Astrocyte (in vitro differentiated cells and primary cell): Measurements from ENCODE around the gene AMN.

ENCODE experiments used
- CTCF ChIP-seq: IDR thresholded peaks from 2 replicates; pipeline ENCODE4 v1.5.1; 2011; ENCODE audit warnings: low read depth, mild to moderate bottlenecking, inconsistent platforms, low read length, moderate library complexity; ENCODE audit not compliant: insufficient read depth
- EZH2 ChIP-seq: IDR thresholded peaks from 2 replicates; pipeline ENCODE4 v1.6.1; 2012; ENCODE audit warnings: mild to moderate bottlenecking, low read length, inconsistent platforms; ENCODE audit not compliant: insufficient read depth

DNA sequence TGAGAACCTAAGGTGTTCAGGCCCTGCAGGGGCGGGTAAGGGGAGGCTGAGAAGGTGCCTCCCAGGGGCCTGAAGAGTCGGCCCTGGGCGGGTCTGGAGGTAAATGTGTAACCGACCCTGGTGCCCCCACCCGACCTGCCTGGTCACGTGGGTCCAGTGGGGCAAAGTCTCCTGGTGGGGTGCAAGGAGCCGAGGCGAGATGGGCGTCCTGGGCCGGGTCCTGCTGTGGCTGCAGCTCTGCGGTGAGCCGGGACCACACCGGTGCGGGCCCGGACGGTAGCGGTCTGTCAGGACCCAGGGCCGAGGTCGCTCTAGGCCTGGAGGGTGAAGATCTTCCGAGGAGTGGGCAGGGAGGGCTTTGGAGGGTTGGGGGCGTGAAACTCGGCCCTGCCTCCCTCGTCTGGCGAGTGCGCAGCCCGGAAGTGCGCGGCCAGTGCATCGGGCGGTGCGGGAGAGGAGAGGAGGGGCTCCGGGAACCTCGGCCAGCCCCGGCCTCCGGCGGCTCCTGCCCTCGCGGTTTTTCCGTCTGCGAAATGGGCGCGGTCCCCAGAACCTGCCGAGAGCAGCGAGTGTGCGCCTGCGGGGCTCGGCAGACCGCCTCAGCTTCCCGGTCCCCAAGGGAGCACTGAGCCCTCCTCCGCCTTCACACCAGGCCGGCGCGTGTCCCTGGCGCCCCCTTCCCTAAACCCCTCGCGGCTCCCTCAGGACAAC is at the start of gene AMN:
- TF ChIP-seq CTCF (no peak), EZH2 (peak; percentile 73)
